ENCODE measurements around the gene STS.

The STS gene

GRCh38 chrX:7139202-7140081, 8.1 kb upstream of the STS start:
- peak; percentile 70 for DNase-seq (ENCODE audit: low read depth, low spot score)

GRCh38 chrX:7143076-7143475, 4.4 kb upstream of the STS start:
- no peak for DNase-seq (ENCODE audit: low read depth, low spot score)

- DNase-seq (ENCODE audit: low read depth, low spot score) = no peak
These were observed 3.5 kb upstream of the STS start for GRCh38 chrX:7143941-7144525.

GRCh38 chrX:7145454-7145853, 2.1 kb upstream of the STS start:
- DNase-seq (ENCODE audit: low read depth, low spot score) = no peak

- DNase-seq (ENCODE audit: low read depth, low spot score) = no peak
These were observed 1.4 kb upstream of the STS start for GRCh38 chrX:7146020-7146702.

GRCh38 chrX:7146703-7147412, 654 bp upstream of the STS start:
- DNase-seq (ENCODE audit: low read depth, low spot score) = no peak

- DNase-seq (ENCODE audit: low read depth, low spot score) = peak; percentile 67
These were observed 704 bp downstream of the STS start, which contains the start of gene PUDP for GRCh38 chrX:7147978-7148854. TSS of gene PUDP (minus strand) at chrX:7148153. CDS start at chrX:7148113, 40 bp downstream.

GRCh38 chrX:7149411-7149810, 1.9 kb downstream of the STS start:
- DNase-seq (ENCODE audit: low read depth, low spot score) = no peak

- no peak for DNase-seq (ENCODE audit: low read depth, low spot score)
These were observed 5.7 kb downstream of the STS start for GRCh38 chrX:7153231-7153630.

- DNase-seq (ENCODE audit: low read depth, low spot score) = no peak
These were observed 6.6 kb downstream of the STS start for GRCh38 chrX:7154041-7154597.

GRCh38 chrX:7155163-7155562, 7.7 kb downstream of the STS start:
- no peak for DNase-seq (ENCODE audit: low read depth, low spot score)

- DNase-seq (ENCODE audit: low read depth, low spot score) = no peak
These were observed 9.4 kb downstream of the STS start for GRCh38 chrX:7156879-7157278.

- DNase-seq (ENCODE audit: low read depth, low spot score) = no peak
These were observed 11.0 kb downstream of the STS start for GRCh38 chrX:7158468-7158990.

GRCh38 chrX:7159149-7159861, 11.8 kb downstream of the STS start:
- no peak for DNase-seq (ENCODE audit: low read depth, low spot score)

GRCh38 chrX:7163146-7163677, 15.7 kb downstream of the STS start:
- no peak for DNase-seq (ENCODE audit: low read depth, low spot score)

- no peak for DNase-seq (ENCODE audit: low read depth, low spot score)
These were observed 16.7 kb downstream of the STS start for GRCh38 chrX:7164174-7164573.

GRCh38 chrX:7168371-7168770, 20.9 kb downstream of the STS start:
- no peak for DNase-seq (ENCODE audit: low read depth, low spot score)

- no peak for DNase-seq (ENCODE audit: low read depth, low spot score)
These were observed 22.1 kb downstream of the STS start for GRCh38 chrX:7169627-7170026.

- DNase-seq (ENCODE audit: low read depth, low spot score) = no peak
These were observed 23.4 kb downstream of the STS start for GRCh38 chrX:7170898-7171297.
